GM23338 (cell line): ENCODE results near the gene STK24. TPM values are rescaled to one million over a fixed set of nuclear protein-coding genes. Genes with fewer than 3 reads are reported as not detected.

ENCODE experiments used
- ATAC-seq: fragments of 200-7000 bp; cut with Tn5 transposase; 3 replicates; pipeline ENCODE4 v1.9.1; 2020
- DNase-seq: peaks from one replicate; pipeline ENCODE4 v3.0.0-alpha.2; 2015; ENCODE audit warnings: low spot score
- H2AFZ ChIP-seq: fragments of 200-600 bp; sonication (generic); 2 replicates; pipeline ENCODE4 v1.8.0; 2016; ENCODE audit warnings: antibody characterized with exemption, mild to moderate bottlenecking, moderate library complexity
- H3F3A ChIP-seq: fragments of 200-600 bp; sonication (generic); replicated peaks from 2 replicates; pipeline ENCODE4 v1.8.0; 2017; ENCODE audit warnings: antibody characterized with exemption, mixed run types, low read depth
- H3K27ac ChIP-seq: fragments of 200-600 bp; sonication (generic); 2 replicates; pipeline ENCODE4 v1.6.1; 2016; ENCODE audit warnings: low read depth
- H3K27me3 ChIP-seq: fragments of 200-600 bp; sonication (generic); 2 replicates; pipeline ENCODE4 v1.8.0; 2016; ENCODE audit warnings: mild to moderate bottlenecking, mixed run types, moderate library complexity; ENCODE audit not compliant: insufficient read depth
- H3K36me3 ChIP-seq: fragments of 200-600 bp; sonication (generic); 2 replicates; pipeline ENCODE4 v1.8.0; 2016; ENCODE audit warnings: mild to moderate bottlenecking; ENCODE audit not compliant: insufficient read depth
- H3K4me1 ChIP-seq: fragments of 200-600 bp; sonication (generic); 2 replicates; pipeline ENCODE4 v1.8.0; 2016; ENCODE audit warnings: mild to moderate bottlenecking, moderate library complexity; ENCODE audit not compliant: insufficient read depth
- H3K4me2 ChIP-seq: fragments of 200-600 bp; sonication (generic); 2 replicates; pipeline ENCODE4 v1.7.1; 2017; ENCODE audit warnings: mixed run types
- H3K4me3 ChIP-seq: fragments of 200-600 bp; sonication (generic); 2 replicates; pipeline ENCODE4 v1.6.1; 2016; ENCODE audit warnings: mixed run types
- H3K79me2 ChIP-seq: fragments of 200-600 bp; sonication (generic); replicated peaks from 2 replicates; pipeline ENCODE4 v1.8.0; 2017; ENCODE audit warnings: mild to moderate bottlenecking; ENCODE audit not compliant: insufficient read depth
- H3K9me2 ChIP-seq: fragments of 200-600 bp; sonication (generic); 2 replicates; pipeline ENCODE4 v1.8.0; 2017; ENCODE audit not compliant: insufficient read depth
- H4K20me1 ChIP-seq: fragments of 200-600 bp; sonication (generic); replicated peaks from 2 replicates; pipeline ENCODE4 v1.8.0; 2017; ENCODE audit warnings: mild to moderate bottlenecking; ENCODE audit not compliant: insufficient read depth
- H3K27ac Mint-ChIP-seq: 2 replicates; pipeline ENCODE4 v1.8.0; 2020; ENCODE audit warnings: inconsistent platforms, mild to moderate bottlenecking, moderate library complexity, mixed read lengths
- H3K27me3 Mint-ChIP-seq: 3 replicates; pipeline ENCODE4 v1.8.0; 2022; ENCODE audit warnings: low read depth, mild to moderate bottlenecking, moderate library complexity, mixed read lengths, inconsistent platforms; ENCODE audit not compliant: insufficient read depth, poor library complexity
- H3K36me3 Mint-ChIP-seq: 3 replicates; pipeline ENCODE4 v1.8.0; 2021; ENCODE audit warnings: low read depth, mild to moderate bottlenecking, inconsistent platforms, moderate library complexity, mixed read lengths
- H3K4me1 Mint-ChIP-seq: 3 replicates; pipeline ENCODE4 v1.8.0; 2020; ENCODE audit warnings: mild to moderate bottlenecking, inconsistent platforms, mixed read lengths
- H3K4me3 Mint-ChIP-seq: 3 replicates; pipeline ENCODE4 v1.8.0; 2021; ENCODE audit warnings: moderate library complexity, mild to moderate bottlenecking, inconsistent platforms, mixed read lengths
- H3K9me3 Mint-ChIP-seq: 3 replicates; pipeline ENCODE4 v1.8.0; 2020; ENCODE audit warnings: moderate library complexity, mild to moderate bottlenecking, inconsistent platforms, mixed read lengths
- ETS1 ChIP-seq: IDR thresholded peaks from 2 replicates; pipeline ENCODE4 v1.6.1; 2016; ENCODE audit warnings: antibody characterized with exemption
- EZH2phosphoT487 ChIP-seq: fragments of 200-600 bp; sonication (generic); IDR thresholded peaks from one replicate; pipeline ENCODE4 v1.8.1; 2018; ENCODE audit warnings: antibody characterized with exemption; ENCODE audit not compliant: unreplicated experiment
- NANOG ChIP-seq: IDR thresholded peaks from 2 replicates; pipeline ENCODE4 v1.6.1; 2016; ENCODE audit warnings: antibody characterized with exemption, borderline replicate concordance
- STAT1 ChIP-seq: IDR thresholded peaks from one replicate; pipeline ENCODE4 v1.6.1; 2016; ENCODE audit warnings: antibody characterized with exemption; ENCODE audit not compliant: unreplicated experiment
- ZNF114 ChIP-seq: fragments of 250-450 bp; sonication (Bioruptor Pico); IDR thresholded peaks from 2 replicates; pipeline ENCODE4 v1.5.0; 2020; ENCODE audit warnings: mild to moderate bottlenecking, moderate library complexity
- ZNF331 ChIP-seq: fragments of 250-450 bp; sonication (Bioruptor Pico); IDR thresholded peaks from 2 replicates; pipeline ENCODE4 v1.5.0; 2020; ENCODE audit warnings: low read depth, mild to moderate bottlenecking, moderate library complexity
- polyA plus RNA-seq: library from polyadenylated mRNA; unstranded; fragments of >200 nt; fragmentation: Nextera tagmentation; extraction: Ambion mirVana; gene quantifications from 2 replicates; pipeline ENCODE4 v1.2.1, GENCODE V29; 2016
- total RNA-seq: library from RNA; depleted of rRNA; stranded (reverse); fragments of >200 nt; shearing (Covaris generic); gene quantifications from 2 replicates; pipeline ENCODE4 v1.2.3, GENCODE V29; 2014
- TF ChIP-seq, protein P1 (sequence below), 2 experiments: fragments of 200-600 bp in 1 of 2; sonication (generic) in 1 of 2; conservative IDR thresholded peaks; 2 replicates each; pipeline versions ENCODE4 v1.5.1 to v1.6.1; 2016 to 2017; ENCODE audit warnings: antibody characterized with exemption in 2 of 2, low read depth in 2 of 2, mild to moderate bottlenecking in 2 of 2, moderate library complexity in 1 of 2
- TF ChIP-seq, protein P2 (sequence below): IDR thresholded peaks from one replicate; pipeline ENCODE4 v1.6.1; 2018; ENCODE audit warnings: antibody characterized with exemption; ENCODE audit not compliant: unreplicated experiment

The STK24 gene
- total and polyA plus RNA-seq, 2 experiments from 2014 or later = 56.5 to 144 TPM

DNA sequence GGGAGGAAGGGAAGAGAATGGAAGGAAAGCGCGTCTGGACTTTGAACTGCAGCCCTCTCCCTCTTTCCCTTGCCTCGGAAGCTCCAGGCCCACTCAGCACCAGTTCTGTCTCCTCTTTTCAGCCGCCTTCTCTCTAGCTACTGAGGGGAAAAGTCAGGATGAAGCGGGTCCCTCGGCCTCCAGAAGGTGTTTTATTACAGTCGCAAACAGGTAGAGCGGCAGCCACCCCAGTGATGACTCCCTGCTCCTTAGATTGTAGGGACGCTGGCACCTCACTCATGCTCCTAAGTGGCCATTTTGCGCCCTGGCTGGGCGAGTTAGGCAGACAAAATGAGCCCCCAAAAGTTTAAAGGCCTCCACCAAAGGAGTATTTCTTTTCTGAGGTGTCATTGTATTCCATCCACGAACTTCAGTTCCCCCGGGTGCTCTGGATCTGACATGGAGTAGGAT lies 954 bp upstream of the STK24 start:
- ATAC-seq (peak; percentile 20), DNase-seq (no peak)
- H3K36me3 ChIP-seq = no peaks in the 10 kb centered on the region
- peak overlapping the region; percentile 75 for H3K4me3 ChIP-seq
- H3K27me3 Mint-ChIP-seq = peaks cover 6% of the 10 kb centered on the region
- 0 out of 2 replicates have a peak, but pooled peaks cover 5% of the 10 kb centered on the region for H3F3A ChIP-seq
- peak overlapping the region; percentile 91 for H3K4me3 Mint-ChIP-seq
- no peaks in the 10 kb centered on the region for H3K9me2 ChIP-seq
- H3K27ac ChIP-seq = peak overlapping the region; percentile 96
- peak overlapping the region; percentile 94 for H3K4me2 ChIP-seq
- H3K9me3 Mint-ChIP-seq = no peaks in the 10 kb centered on the region
- H2AFZ ChIP-seq = peak overlapping the region; percentile 86
- no peak for TF ChIP-seq EZH2phosphoT487
- no peak for TF ChIP-seq NANOG
- no peaks in the 10 kb centered on the region for H3K27me3 ChIP-seq
- H3K79me2 ChIP-seq = peaks cover 37% of the 10 kb centered on the region
- H3K4me1 ChIP-seq = peaks cover 40% of the 10 kb centered on the region
- peaks cover 3% of the 10 kb centered on the region; the same call in 1 of the 3 replicates for H3K36me3 Mint-ChIP-seq
- peak overlapping the region; percentile 97 for H3K27ac Mint-ChIP-seq
- H4K20me1 ChIP-seq = peaks cover 30% of the 10 kb centered on the region
- peaks cover 41% of the 10 kb centered on the region for H3K4me1 Mint-ChIP-seq

DNA sequence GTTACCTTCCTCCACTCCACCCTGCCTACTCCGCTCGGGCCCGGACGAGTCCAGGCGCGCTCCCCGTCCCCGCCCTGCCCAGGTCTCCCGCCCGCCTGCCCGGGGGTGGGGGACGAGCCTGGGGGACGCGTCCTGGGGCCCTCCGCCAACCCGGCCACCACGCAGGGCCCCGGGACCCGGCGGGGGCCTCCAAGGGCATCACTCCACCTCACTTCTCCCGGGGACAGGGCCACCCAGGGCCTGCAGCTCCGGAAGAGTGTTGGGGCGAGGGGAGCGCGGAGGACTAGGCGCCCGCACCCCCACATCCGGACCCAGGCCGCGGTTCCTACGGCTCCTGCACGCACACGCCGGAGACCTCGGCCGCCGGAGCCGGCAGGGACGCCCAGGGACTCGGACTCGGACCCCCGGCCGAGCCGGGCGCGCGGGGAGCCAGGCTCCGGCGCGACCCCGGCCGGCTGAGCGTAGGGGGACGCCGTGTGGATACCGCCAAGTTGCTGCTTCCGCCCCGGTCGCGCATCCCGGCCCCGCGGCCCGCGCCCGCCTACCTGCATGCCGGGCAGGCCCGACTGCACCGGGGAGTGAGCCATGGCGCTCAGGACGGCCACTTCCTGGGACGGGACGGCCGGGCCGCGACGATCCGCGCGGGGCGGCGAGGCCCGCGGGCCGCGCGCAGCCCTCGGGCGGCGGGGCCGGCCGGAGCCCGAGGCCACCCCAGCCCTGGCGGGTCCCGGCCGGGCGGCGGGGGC lies 534 bp downstream of the STK24 start:
- Histone ChIP-seq H3K9me2 (no peaks in the 10 kb centered on the region), H3K36me3 (no peaks in the 10 kb centered on the region), H3K27me3 (no peaks in the 10 kb centered on the region), H3K4me3 (peak overlapping the region; percentile 76), H4K20me1 (peaks cover 44% of the 10 kb centered on the region), H3K27ac (no peak overlapping the region), H3K4me1 (peaks cover 55% of the 10 kb centered on the region), H2AFZ (no peak overlapping the region), H3K79me2 (peaks cover 51% of the 10 kb centered on the region), H3F3A (0 out of 2 replicates have a peak, but pooled peaks cover 9% of the 10 kb centered on the region), H3K4me2 (peak overlapping the region; percentile 86)
- ATAC-seq (peak; percentile 50), DNase-seq (peak; percentile 57)
- H3K9me3 Mint-ChIP-seq = no peaks in the 10 kb centered on the region
- peaks cover 56% of the 10 kb centered on the region for H3K4me1 Mint-ChIP-seq
- peak overlapping the region; percentile 94 for H3K4me3 Mint-ChIP-seq
- peaks cover 3% of the 10 kb centered on the region; the same call in 1 of the 3 replicates for H3K36me3 Mint-ChIP-seq
- peaks cover 6% of the 10 kb centered on the region for H3K27me3 Mint-ChIP-seq
- H3K27ac Mint-ChIP-seq = no peak overlapping the region
- TF ChIP-seq EZH2phosphoT487 (no peak), ETS1 (no peak), ZNF114 (CRISPR knock-in tag) (no peak), ZNF331 (CRISPR knock-in tag) (no peak), STAT1 (no peak)
- TF ChIP-seq, protein P1, sequence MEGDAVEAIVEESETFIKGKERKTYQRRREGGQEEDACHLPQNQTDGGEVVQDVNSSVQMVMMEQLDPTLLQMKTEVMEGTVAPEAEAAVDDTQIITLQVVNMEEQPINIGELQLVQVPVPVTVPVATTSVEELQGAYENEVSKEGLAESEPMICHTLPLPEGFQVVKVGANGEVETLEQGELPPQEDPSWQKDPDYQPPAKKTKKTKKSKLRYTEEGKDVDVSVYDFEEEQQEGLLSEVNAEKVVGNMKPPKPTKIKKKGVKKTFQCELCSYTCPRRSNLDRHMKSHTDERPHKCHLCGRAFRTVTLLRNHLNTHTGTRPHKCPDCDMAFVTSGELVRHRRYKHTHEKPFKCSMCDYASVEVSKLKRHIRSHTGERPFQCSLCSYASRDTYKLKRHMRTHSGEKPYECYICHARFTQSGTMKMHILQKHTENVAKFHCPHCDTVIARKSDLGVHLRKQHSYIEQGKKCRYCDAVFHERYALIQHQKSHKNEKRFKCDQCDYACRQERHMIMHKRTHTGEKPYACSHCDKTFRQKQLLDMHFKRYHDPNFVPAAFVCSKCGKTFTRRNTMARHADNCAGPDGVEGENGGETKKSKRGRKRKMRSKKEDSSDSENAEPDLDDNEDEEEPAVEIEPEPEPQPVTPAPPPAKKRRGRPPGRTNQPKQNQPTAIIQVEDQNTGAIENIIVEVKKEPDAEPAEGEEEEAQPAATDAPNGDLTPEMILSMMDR (conservative IDR thresholded peaks at IDR 0.05; ENCODE audit: low read depth in 2 of 2) = no peak
- TF ChIP-seq, protein P2, sequence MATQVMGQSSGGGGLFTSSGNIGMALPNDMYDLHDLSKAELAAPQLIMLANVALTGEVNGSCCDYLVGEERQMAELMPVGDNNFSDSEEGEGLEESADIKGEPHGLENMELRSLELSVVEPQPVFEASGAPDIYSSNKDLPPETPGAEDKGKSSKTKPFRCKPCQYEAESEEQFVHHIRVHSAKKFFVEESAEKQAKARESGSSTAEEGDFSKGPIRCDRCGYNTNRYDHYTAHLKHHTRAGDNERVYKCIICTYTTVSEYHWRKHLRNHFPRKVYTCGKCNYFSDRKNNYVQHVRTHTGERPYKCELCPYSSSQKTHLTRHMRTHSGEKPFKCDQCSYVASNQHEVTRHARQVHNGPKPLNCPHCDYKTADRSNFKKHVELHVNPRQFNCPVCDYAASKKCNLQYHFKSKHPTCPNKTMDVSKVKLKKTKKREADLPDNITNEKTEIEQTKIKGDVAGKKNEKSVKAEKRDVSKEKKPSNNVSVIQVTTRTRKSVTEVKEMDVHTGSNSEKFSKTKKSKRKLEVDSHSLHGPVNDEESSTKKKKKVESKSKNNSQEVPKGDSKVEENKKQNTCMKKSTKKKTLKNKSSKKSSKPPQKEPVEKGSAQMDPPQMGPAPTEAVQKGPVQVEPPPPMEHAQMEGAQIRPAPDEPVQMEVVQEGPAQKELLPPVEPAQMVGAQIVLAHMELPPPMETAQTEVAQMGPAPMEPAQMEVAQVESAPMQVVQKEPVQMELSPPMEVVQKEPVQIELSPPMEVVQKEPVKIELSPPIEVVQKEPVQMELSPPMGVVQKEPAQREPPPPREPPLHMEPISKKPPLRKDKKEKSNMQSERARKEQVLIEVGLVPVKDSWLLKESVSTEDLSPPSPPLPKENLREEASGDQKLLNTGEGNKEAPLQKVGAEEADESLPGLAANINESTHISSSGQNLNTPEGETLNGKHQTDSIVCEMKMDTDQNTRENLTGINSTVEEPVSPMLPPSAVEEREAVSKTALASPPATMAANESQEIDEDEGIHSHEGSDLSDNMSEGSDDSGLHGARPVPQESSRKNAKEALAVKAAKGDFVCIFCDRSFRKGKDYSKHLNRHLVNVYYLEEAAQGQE = no peak
